SU-DHL-6 (cell line): Measurements from ENCODE around the gene CPA3.

Source experiments
- EZH2phosphoT487 ChIP-seq: fragments of 200-600 bp; sonication (generic), shearing (Covaris generic); conservative IDR thresholded peaks from 2 replicates; pipeline ENCODE4 v1.6.1; 2018; ENCODE audit warnings: mild to moderate bottlenecking, antibody characterized with exemption, low read length, moderate library complexity, mixed read lengths
- TF ChIP-seq, protein P1 (sequence below): fragments of 200-600 bp; sonication (generic); IDR thresholded peaks from one replicate; pipeline ENCODE4 v1.5.1; 2017; ENCODE audit warnings: antibody characterized with exemption, mild to moderate bottlenecking, low read length, moderate library complexity; ENCODE audit not compliant: insufficient read depth, poor library complexity, severe bottlenecking

GRCh38 chr3:148878095-148878494 is 13.0 kb downstream of the CPA3 start:
- TF ChIP-seq, protein P1, sequence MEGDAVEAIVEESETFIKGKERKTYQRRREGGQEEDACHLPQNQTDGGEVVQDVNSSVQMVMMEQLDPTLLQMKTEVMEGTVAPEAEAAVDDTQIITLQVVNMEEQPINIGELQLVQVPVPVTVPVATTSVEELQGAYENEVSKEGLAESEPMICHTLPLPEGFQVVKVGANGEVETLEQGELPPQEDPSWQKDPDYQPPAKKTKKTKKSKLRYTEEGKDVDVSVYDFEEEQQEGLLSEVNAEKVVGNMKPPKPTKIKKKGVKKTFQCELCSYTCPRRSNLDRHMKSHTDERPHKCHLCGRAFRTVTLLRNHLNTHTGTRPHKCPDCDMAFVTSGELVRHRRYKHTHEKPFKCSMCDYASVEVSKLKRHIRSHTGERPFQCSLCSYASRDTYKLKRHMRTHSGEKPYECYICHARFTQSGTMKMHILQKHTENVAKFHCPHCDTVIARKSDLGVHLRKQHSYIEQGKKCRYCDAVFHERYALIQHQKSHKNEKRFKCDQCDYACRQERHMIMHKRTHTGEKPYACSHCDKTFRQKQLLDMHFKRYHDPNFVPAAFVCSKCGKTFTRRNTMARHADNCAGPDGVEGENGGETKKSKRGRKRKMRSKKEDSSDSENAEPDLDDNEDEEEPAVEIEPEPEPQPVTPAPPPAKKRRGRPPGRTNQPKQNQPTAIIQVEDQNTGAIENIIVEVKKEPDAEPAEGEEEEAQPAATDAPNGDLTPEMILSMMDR = no peak
- TF ChIP-seq EZH2phosphoT487 = no peak
